Hepatocyte (in vitro differentiated cells): ENCODE results near the gene PYY.

Source experiments
- EZH2 ChIP-seq: fragments of 200-600 bp; sonication (generic); IDR thresholded peaks from 2 replicates; pipeline ENCODE4 v1.6.1; 2016; ENCODE audit warnings: antibody characterized with exemption, mild to moderate bottlenecking, borderline replicate concordance
- EZH2phosphoT487 ChIP-seq: fragments of 200-600 bp; sonication (generic); IDR thresholded peaks from one replicate; pipeline ENCODE4 v1.6.1; 2018; ENCODE audit warnings: antibody characterized with exemption, mild to moderate bottlenecking, low read depth, moderate library complexity; ENCODE audit not compliant: unreplicated experiment, severe bottlenecking
- TF ChIP-seq, protein P1 (sequence below): fragments of 200-600 bp; sonication (generic); IDR thresholded peaks from 2 replicates; pipeline ENCODE4 v1.5.1; 2016; ENCODE audit warnings: antibody characterized with exemption, mild to moderate bottlenecking; ENCODE audit not compliant: poor library complexity

DNA sequence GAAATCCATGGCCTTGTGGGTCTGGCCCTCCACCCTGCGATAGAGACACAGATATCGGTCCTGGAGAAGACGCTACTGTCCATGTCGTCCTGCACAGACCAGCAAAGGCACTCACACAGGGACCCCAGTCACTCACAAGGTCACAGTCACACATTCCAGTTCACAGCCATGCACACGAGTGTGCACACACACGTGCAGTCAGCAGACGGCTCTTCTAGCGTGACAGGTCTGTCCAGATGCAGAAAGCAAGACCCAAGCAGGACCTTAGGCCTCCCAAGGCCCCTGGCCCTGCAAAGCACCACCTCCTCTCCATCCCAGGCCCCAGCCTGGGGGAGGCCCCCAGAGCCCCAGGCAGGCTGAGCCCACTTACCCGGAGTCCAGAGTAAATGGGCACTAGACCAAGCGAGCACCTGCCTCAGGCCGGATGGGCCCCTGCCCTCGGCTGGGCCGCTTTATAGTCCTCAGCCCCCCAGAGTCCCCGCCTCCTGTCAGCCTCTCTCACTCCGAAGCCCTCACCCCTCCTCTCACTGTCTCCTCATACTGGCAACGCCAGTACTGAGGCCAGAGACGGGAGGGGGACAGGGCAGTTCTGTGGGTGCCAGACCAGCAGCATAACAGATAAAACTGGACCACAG, 11.6 kb downstream of the PYY start, which contains the start of gene PPY:
- TF ChIP-seq, protein P1, sequence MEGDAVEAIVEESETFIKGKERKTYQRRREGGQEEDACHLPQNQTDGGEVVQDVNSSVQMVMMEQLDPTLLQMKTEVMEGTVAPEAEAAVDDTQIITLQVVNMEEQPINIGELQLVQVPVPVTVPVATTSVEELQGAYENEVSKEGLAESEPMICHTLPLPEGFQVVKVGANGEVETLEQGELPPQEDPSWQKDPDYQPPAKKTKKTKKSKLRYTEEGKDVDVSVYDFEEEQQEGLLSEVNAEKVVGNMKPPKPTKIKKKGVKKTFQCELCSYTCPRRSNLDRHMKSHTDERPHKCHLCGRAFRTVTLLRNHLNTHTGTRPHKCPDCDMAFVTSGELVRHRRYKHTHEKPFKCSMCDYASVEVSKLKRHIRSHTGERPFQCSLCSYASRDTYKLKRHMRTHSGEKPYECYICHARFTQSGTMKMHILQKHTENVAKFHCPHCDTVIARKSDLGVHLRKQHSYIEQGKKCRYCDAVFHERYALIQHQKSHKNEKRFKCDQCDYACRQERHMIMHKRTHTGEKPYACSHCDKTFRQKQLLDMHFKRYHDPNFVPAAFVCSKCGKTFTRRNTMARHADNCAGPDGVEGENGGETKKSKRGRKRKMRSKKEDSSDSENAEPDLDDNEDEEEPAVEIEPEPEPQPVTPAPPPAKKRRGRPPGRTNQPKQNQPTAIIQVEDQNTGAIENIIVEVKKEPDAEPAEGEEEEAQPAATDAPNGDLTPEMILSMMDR, result no peak
- TF ChIP-seq EZH2, result no peak
- TF ChIP-seq EZH2phosphoT487, result no peak
